ENCODE measurements around the gene CACNA1C. TPM values are rescaled to one million over a fixed set of nuclear protein-coding genes. Genes with fewer than 3 reads are reported as not detected.

Gene CACNA1C
- total RNA-seq, 2 experiments from 2014 or later: 0.05 to 0.08 TPM

- no peaks in the 10 kb centered on the region for H3K4me1 Mint-ChIP-seq (ENCODE audit: low read depth)
- POLR2A ChIA-PET: no interaction called here
- Histone ChIP-seq H3K27ac (ENCODE audit: low read depth in 1 of 2, low read length in 2 of 2) (no peak overlapping the region), H3K36me3 (ENCODE audit: insufficient read depth, low read length) (no peaks in the 10 kb centered on the region), H3K4me1 (ENCODE audit: insufficient read depth, low read length) (no peaks in the 10 kb centered on the region), H3K4me3 (ENCODE audit: low read length) (no peak overlapping the region), H3K9me3 (ENCODE audit: control insufficient read depth in 1 of 2, insufficient read depth in 1 of 2, low read length in 2 of 2) (peaks cover 0 to 4% of the 10 kb centered on the region in 2 experiments), H3K27me3 (ENCODE audit: control insufficient read depth in 1 of 2, insufficient read depth in 2 of 2, low read length in 2 of 2) (no peaks in the 10 kb centered on the region)
- intact Hi-C loops (cut with DNase I, micrococcal nuclease): no loop called here
- H3K36me3 Mint-ChIP-seq (ENCODE audit: low read depth): no peaks in the 10 kb centered on the region
- CTCF ChIA-PET: no interaction called here
- no peak for TF ChIP-seq CTCF (IDR thresholded peaks at IDR 0.05)
- no peak for DNase-seq
- ATAC-seq (ENCODE audit: poor library complexity): no peak
- peaks cover 3% of the 10 kb centered on the region for H3K27me3 Mint-ChIP-seq
- H3K9me3 Mint-ChIP-seq: no peaks in the 10 kb centered on the region
- no peak overlapping the region for H3K4me3 Mint-ChIP-seq
- H3K27ac Mint-ChIP-seq: no peak overlapping the region
Measured at GRCh38 chr12:2108975-2109671, 56.3 kb downstream of the CACNA1C start.

- DNase-seq: no peak
- H3K9me3 Mint-ChIP-seq: no peaks in the 10 kb centered on the region
- TF ChIP-seq CTCF (IDR thresholded peaks at IDR 0.05): no peak
Measured at GRCh38 chr12:2110127-2110526, 57.3 kb downstream of the CACNA1C start.

DNA sequence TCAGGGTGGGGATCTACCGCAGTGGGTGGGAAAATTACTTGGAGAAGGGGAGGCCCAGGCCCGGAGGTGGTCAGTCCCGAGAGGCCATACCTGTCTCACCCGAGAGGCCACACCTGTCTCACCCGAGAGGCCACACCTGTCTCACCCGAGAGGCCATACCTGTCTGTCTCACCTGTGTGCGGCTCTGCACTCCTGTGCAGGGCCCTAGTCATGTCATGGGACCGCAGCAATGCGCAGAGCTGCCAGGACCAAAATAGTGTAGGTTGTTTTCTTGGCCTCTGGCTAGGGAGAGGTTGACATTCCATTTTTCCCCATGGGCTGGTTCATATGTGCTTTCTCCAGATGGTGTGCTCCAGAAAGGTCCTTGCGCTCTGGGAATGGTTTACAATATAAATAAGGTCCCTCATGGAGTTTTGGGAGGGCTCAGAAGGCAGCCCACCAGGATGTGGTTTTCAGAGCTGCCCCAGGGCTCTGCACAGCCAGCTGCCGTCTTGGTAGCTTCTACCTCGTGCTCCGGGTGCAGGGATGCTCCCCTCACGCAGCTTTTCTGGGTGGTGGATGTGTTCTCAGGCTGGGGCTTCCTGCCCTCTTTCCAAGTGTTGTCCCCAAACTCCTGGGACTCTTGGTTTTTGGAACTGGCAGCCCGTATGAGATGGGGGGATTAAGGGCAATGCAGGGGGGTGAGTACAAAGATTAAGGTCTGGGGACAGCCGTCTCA, 58.2 kb downstream of the CACNA1C start:
- no peak overlapping the region for H3K27ac ChIP-seq (ENCODE audit: low read depth in 1 of 2, low read length in 2 of 2)
- H3K4me3 ChIP-seq (ENCODE audit: low read length): no peak overlapping the region
- Mint-ChIP-seq H3K4me3 (no peak overlapping the region), H3K27me3 (peaks cover 3% of the 10 kb centered on the region), H3K9me3 (no peaks in the 10 kb centered on the region), H3K27ac (no peak overlapping the region), H3K36me3 (ENCODE audit: low read depth) (no peaks in the 10 kb centered on the region), H3K4me1 (ENCODE audit: low read depth) (no peaks in the 10 kb centered on the region)
- ATAC-seq (ENCODE audit: poor library complexity): no peak
- peaks cover 0 to 14% of the 10 kb centered on the region in 2 experiments for H3K9me3 ChIP-seq (ENCODE audit: control insufficient read depth in 1 of 2, insufficient read depth in 1 of 2, low read length in 2 of 2)
- no peaks in the 10 kb centered on the region for H3K36me3 ChIP-seq (ENCODE audit: insufficient read depth, low read length)
- POLR2A ChIA-PET: no interaction called here
- no peaks in the 10 kb centered on the region for H3K27me3 ChIP-seq (ENCODE audit: control insufficient read depth in 1 of 2, insufficient read depth in 2 of 2, low read length in 2 of 2)
- CTCF ChIA-PET: no interaction called here
- DNase-seq: no peak
- no peaks in the 10 kb centered on the region for H3K4me1 ChIP-seq (ENCODE audit: insufficient read depth, low read length)
- TF ChIP-seq CTCF (IDR thresholded peaks at IDR 0.05): no peak
- intact Hi-C loops (cut with DNase I, micrococcal nuclease): no loop called here

More at GRCh38 chr12:2110127-2110526, 57.3 kb downstream of the CACNA1C start:
- no peaks in the 10 kb centered on the region for H3K27me3 ChIP-seq (ENCODE audit: control insufficient read depth in 1 of 2, insufficient read depth in 2 of 2, low read length in 2 of 2)
- H3K27ac Mint-ChIP-seq: no peak overlapping the region
- intact Hi-C loops (cut with DNase I, micrococcal nuclease): no loop called here
- H3K4me3 Mint-ChIP-seq: no peak overlapping the region
- H3K9me3 ChIP-seq (ENCODE audit: control insufficient read depth in 1 of 2, insufficient read depth in 1 of 2, low read length in 2 of 2): peaks cover 0 to 9% of the 10 kb centered on the region in 2 experiments
- no peaks in the 10 kb centered on the region for H3K4me1 ChIP-seq (ENCODE audit: insufficient read depth, low read length)
- no peaks in the 10 kb centered on the region for H3K4me1 Mint-ChIP-seq (ENCODE audit: low read depth)
- H3K27ac ChIP-seq (ENCODE audit: low read depth in 1 of 2, low read length in 2 of 2): no peak overlapping the region
- peaks cover 3% of the 10 kb centered on the region for H3K27me3 Mint-ChIP-seq
- ChIA-PET CTCF (no interaction called here), POLR2A (no interaction called here)
- no peaks in the 10 kb centered on the region for H3K36me3 ChIP-seq (ENCODE audit: insufficient read depth, low read length)
- ATAC-seq (ENCODE audit: poor library complexity): no peak
- no peaks in the 10 kb centered on the region for H3K36me3 Mint-ChIP-seq (ENCODE audit: low read depth)
- H3K4me3 ChIP-seq (ENCODE audit: low read length): no peak overlapping the region

All from CD4-positive, alpha-beta T cell (primary cell).